ENCODE data around the gene ITPRID1.

DNA sequence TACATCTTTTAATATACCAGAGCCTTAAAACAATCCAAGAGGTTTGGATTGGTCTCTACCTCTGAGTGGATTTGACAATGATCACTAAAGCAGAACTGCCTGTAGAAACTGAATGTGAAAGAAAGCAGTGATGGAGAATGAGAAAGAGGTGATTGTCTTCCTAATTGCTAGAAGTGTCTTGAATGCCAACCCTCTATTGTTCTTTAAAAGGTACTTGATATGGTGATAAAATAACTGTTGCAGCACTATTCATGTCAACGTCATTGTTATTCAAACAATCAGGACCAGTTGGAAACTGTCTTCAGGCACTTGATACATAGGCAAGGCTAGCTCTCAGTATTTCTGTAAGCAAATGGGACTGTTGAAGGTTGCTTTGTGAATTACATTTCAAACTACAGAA lies 47.9 kb upstream of the ITPRID1 start:
- TF ChIP-seq IRF2 (CRISPR knock-in tag; IDR thresholded peaks at IDR 0.05) (no peak), POU5F1 (IDR thresholded peaks at IDR 0.05; ENCODE audit: borderline replicate concordance, low read depth, low read length, partially characterized antibody) (no peak), TEAD4 (IDR thresholded peaks at IDR 0.05; ENCODE audit: low read length) (no peak), TEAD4 (CRISPR knock-in tag; IDR thresholded peaks at IDR 0.05; ENCODE audit: borderline replicate concordance) (no peak)
- TF ChIP-seq, protein P1, sequence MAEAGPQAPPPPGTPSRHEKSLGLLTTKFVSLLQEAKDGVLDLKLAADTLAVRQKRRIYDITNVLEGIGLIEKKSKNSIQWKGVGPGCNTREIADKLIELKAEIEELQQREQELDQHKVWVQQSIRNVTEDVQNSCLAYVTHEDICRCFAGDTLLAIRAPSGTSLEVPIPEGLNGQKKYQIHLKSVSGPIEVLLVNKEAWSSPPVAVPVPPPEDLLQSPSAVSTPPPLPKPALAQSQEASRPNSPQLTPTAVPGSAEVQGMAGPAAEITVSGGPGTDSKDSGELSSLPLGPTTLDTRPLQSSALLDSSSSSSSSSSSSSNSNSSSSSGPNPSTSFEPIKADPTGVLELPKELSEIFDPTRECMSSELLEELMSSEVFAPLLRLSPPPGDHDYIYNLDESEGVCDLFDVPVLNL (CRISPR knock-in tag; IDR thresholded peaks at IDR 0.05; ENCODE audit: low read depth), result no peak
